GM12891 (cell line): ENCODE measurements around the gene PPP1R11.

Experiments used
- PAX5 ChIP-seq: IDR thresholded peaks from 2 replicates; pipeline ENCODE4 v1.6.1; 2011; ENCODE audit warnings: low read length, moderate library complexity, mild to moderate bottlenecking; ENCODE audit not compliant: insufficient read depth, severe bottlenecking
- POLR2A ChIP-seq: IDR thresholded peaks from 2 replicates; pipeline ENCODE4 v1.6.1; 2011; ENCODE audit warnings: low read depth, low read length, control low read depth
- POLR2AphosphoS5 ChIP-seq: IDR thresholded peaks from 2 replicates; pipeline ENCODE4 v1.6.1; 2011; ENCODE audit warnings: low read depth, low read length, control low read depth
- TAF1 ChIP-seq: IDR thresholded peaks from 2 replicates; pipeline ENCODE4 v1.6.1; 2011; ENCODE audit warnings: low read depth, low read length, control low read depth

GRCh38 chr6:30071858-30072257 is 4.9 kb downstream of the PPP1R11 start:
- TF ChIP-seq POLR2AphosphoS5 (no peak), POLR2A (no peak), PAX5 (no peak), TAF1 (no peak)
